NCI-H69 (cell line): Measurements from ENCODE around the gene FYCO1.

Source experiments
- DNase-seq: peaks from one replicate; lab custom pipeline; 2025; lab: John Stamatoyannopoulos, UW

FYCO1 gene

GRCh38 chr3:45915518-45916231 lies 79.9 kb downstream of the FYCO1 start:
- DNase-seq: peak; percentile 24

GRCh38 chr3:45915059-45915439 lies 80.6 kb downstream of the FYCO1 start:
- no peak for DNase-seq

GRCh38 chr3:45914362-45915058 lies 81.1 kb downstream of the FYCO1 start:
- DNase-seq: no peak

- DNase-seq: no peak
These were observed 83.2 kb downstream of the FYCO1 start for GRCh38 chr3:45912435-45912834.

GRCh38 chr3:45911511-45912226 lies 84.0 kb downstream of the FYCO1 start:
- DNase-seq: no peak

GRCh38 chr3:45910892-45911291 lies 84.7 kb downstream of the FYCO1 start:
- peak; percentile 0 for DNase-seq

- no peak for DNase-seq
These were observed 86.1 kb downstream of the FYCO1 start for GRCh38 chr3:45909542-45909941.

GRCh38 chr3:45908761-45909160 lies 86.9 kb downstream of the FYCO1 start:
- DNase-seq: no peak

- DNase-seq: no peak
These were observed 87.6 kb downstream of the FYCO1 start for GRCh38 chr3:45907769-45908705.

GRCh38 chr3:45906681-45907407 lies 88.8 kb downstream of the FYCO1 start:
- DNase-seq: peak; percentile 3

GRCh38 chr3:45905755-45906154 lies 89.9 kb downstream of the FYCO1 start:
- no peak for DNase-seq

GRCh38 chr3:45904931-45905330 lies 90.7 kb downstream of the FYCO1 start:
- DNase-seq: no peak

- no peak for DNase-seq
These were observed 98.7 kb downstream of the FYCO1 start for GRCh38 chr3:45896956-45897355.

- peak; percentile 10 for DNase-seq
These were observed 99.7 kb downstream of the FYCO1 start for GRCh38 chr3:45895686-45896468.

- DNase-seq: no peak
These were observed 101.6 kb downstream of the FYCO1 start for GRCh38 chr3:45894015-45894414.

- no peak for DNase-seq
These were observed 103.5 kb downstream of the FYCO1 start for GRCh38 chr3:45892161-45892560.

GRCh38 chr3:45890405-45890804 lies 105.2 kb downstream of the FYCO1 start:
- DNase-seq: peak; percentile 72

- no peak for DNase-seq
These were observed 106.3 kb downstream of the FYCO1 start for GRCh38 chr3:45889337-45889736.

GRCh38 chr3:45887759-45888511 lies 107.7 kb downstream of the FYCO1 start:
- no peak for DNase-seq

GRCh38 chr3:45887285-45887684 lies 108.3 kb downstream of the FYCO1 start:
- no peak for DNase-seq
